ENCODE results near the gene STMN3.

The STMN3 gene

GRCh38 chr20:63698739-63699465, 45.7 kb upstream of the STMN3 start:
- Histone ChIP-seq H2AFZ (ENCODE audit: low read depth, low read length, severe bottlenecking) (no peak overlapping the region), H3K4me2 (ENCODE audit: low read depth, low read length, poor library complexity, severe bottlenecking) (no peak overlapping the region), H3K79me2 (ENCODE audit: insufficient read depth, low read length) (no peaks in the 10 kb centered on the region), H3K36me3 (ENCODE audit: low read length) (no peaks in the 10 kb centered on the region), H3K9ac (ENCODE audit: low read length) (no peak overlapping the region), H3K27me3 (ENCODE audit: low read length) (no peaks in the 10 kb centered on the region), H3K27ac (ENCODE audit: low read depth, low read length) (no peak overlapping the region), H4K20me1 (ENCODE audit: low read depth, low read length) (no peaks in the 10 kb centered on the region), H3F3A (ENCODE audit: insufficient read depth) (no peaks in the 10 kb centered on the region), H3K9me2 (replicated peaks; ENCODE audit: insufficient read depth, low read length) (no peaks in the 10 kb centered on the region), H3K4me3 (ENCODE audit: insufficient read depth, low read length, poor library complexity, severe bottlenecking) (no peak overlapping the region), H3K9me3 (ENCODE audit: insufficient read depth, low read length) (no peaks in the 10 kb centered on the region)
- TF ChIP-seq EZH2phosphoT487 (conservative IDR thresholded peaks at IDR 0.05; ENCODE audit: low read length) (no peak), CTCF (IDR thresholded peaks at IDR 0.05; ENCODE audit: insufficient read depth, low read length, poor library complexity, severe bottlenecking) (no peak)

DNA sequence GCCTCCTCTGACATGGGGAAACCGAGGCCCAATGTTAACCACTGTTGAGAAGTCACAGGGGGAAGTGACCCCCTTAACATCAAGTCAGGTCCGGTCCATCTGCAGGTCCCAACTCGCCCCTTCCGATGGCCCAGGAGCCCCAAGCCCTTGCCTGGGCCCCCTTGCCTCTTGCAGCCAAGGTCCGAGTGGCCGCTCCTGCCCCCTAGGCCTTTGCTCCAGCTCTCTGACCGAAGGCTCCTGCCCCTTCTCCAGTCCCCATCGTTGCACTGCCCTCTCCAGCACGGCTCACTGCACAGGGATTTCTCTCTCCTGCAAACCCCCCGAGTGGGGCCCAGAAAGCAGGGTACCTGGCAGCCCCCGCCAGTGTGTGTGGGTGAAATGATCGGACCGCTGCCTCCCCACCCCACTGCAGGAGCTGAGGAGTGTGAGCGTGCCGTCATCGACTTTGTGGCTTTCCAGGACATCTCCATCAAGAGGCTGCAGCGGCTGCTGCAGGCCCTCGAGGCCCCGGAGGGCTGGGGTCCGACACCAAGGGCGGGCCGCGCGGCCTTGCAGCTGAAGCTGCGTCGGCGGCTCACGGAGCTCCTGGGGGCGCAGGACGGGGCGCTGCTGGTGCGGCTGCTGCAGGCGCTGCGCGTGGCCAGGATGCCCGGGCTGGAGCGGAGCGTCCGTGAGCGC, 44.8 kb upstream of the STMN3 start:
- no peak overlapping the region for H3K4me3 ChIP-seq (ENCODE audit: insufficient read depth, low read length, poor library complexity, severe bottlenecking)
- H2AFZ ChIP-seq (ENCODE audit: low read depth, low read length, severe bottlenecking) = no peak overlapping the region
- no peaks in the 10 kb centered on the region for H3K9me3 ChIP-seq (ENCODE audit: insufficient read depth, low read length)
- no peaks in the 10 kb centered on the region for H3K9me2 ChIP-seq (replicated peaks; ENCODE audit: insufficient read depth, low read length)
- H3K27me3 ChIP-seq (ENCODE audit: low read length) = no peaks in the 10 kb centered on the region
- no peaks in the 10 kb centered on the region for H3F3A ChIP-seq (ENCODE audit: insufficient read depth)
- no peak overlapping the region for H3K4me2 ChIP-seq (ENCODE audit: low read depth, low read length, poor library complexity, severe bottlenecking)
- no peaks in the 10 kb centered on the region for H3K79me2 ChIP-seq (ENCODE audit: insufficient read depth, low read length)
- no peak overlapping the region for H3K9ac ChIP-seq (ENCODE audit: low read length)
- no peak overlapping the region for H3K27ac ChIP-seq (ENCODE audit: low read depth, low read length)
- no peak for TF ChIP-seq EZH2phosphoT487 (conservative IDR thresholded peaks at IDR 0.05; ENCODE audit: low read length)
- TF ChIP-seq CTCF (IDR thresholded peaks at IDR 0.05; ENCODE audit: insufficient read depth, low read length, poor library complexity, severe bottlenecking) = no peak
- H3K36me3 ChIP-seq (ENCODE audit: low read length) = no peaks in the 10 kb centered on the region
- H4K20me1 ChIP-seq (ENCODE audit: low read depth, low read length) = no peaks in the 10 kb centered on the region

GRCh38 chr20:63697357-63697867, 44.2 kb upstream of the STMN3 start:
- Histone ChIP-seq H3K27ac (ENCODE audit: low read depth, low read length) (no peak overlapping the region), H3K9ac (ENCODE audit: low read length) (no peak overlapping the region), H3K9me2 (replicated peaks; ENCODE audit: insufficient read depth, low read length) (no peaks in the 10 kb centered on the region), H3F3A (ENCODE audit: insufficient read depth) (no peaks in the 10 kb centered on the region), H3K27me3 (ENCODE audit: low read length) (no peaks in the 10 kb centered on the region), H2AFZ (ENCODE audit: low read depth, low read length, severe bottlenecking) (no peak overlapping the region), H3K36me3 (ENCODE audit: low read length) (no peaks in the 10 kb centered on the region), H4K20me1 (ENCODE audit: low read depth, low read length) (no peaks in the 10 kb centered on the region), H3K4me3 (ENCODE audit: insufficient read depth, low read length, poor library complexity, severe bottlenecking) (no peak overlapping the region), H3K9me3 (ENCODE audit: insufficient read depth, low read length) (no peaks in the 10 kb centered on the region), H3K79me2 (ENCODE audit: insufficient read depth, low read length) (no peaks in the 10 kb centered on the region), H3K4me2 (ENCODE audit: low read depth, low read length, poor library complexity, severe bottlenecking) (no peak overlapping the region)
- TF ChIP-seq CTCF (IDR thresholded peaks at IDR 0.05; ENCODE audit: insufficient read depth, low read length, poor library complexity, severe bottlenecking) = no peak
- TF ChIP-seq EZH2phosphoT487 (conservative IDR thresholded peaks at IDR 0.05; ENCODE audit: low read length) = no peak
